Measurements from ENCODE around the gene NFATC2. TPM values are rescaled to one million over a fixed set of nuclear protein-coding genes. Genes with fewer than 3 reads are reported as not detected.

NFATC2 gene
- total and polyA plus RNA-seq, 2 experiments from 2014 or later, result 4.9 to 8.3 TPM

GRCh38 chr20:51392614-51393186 lies 149.8 kb downstream of the NFATC2 start:
- Histone ChIP-seq H3K9me2 (replicated peaks; ENCODE audit: insufficient read depth) (no peaks in the 10 kb centered on the region), H3K36me3 (replicated peaks; ENCODE audit: insufficient read depth, low read depth) (no peaks in the 10 kb centered on the region)
- WGBS (ENCODE audit: low lambda C conversion rate, missing lambda C conversion rate), result 81% methylated on average over 7 of the region's 7 CpGs

GRCh38 chr20:51391926-51392325 lies 150.6 kb downstream of the NFATC2 start:
- H3K27me3 ChIP-seq, result no peaks in the 10 kb centered on the region
- no peak overlapping the region for H3K4me2 ChIP-seq
- no peak overlapping the region for H2AFZ ChIP-seq
- H3K4me1 ChIP-seq (ENCODE audit: insufficient read depth), result no peaks in the 10 kb centered on the region
- no peaks in the 10 kb centered on the region for H3K36me3 ChIP-seq (replicated peaks; ENCODE audit: insufficient read depth, low read depth)
- H4K20me1 ChIP-seq (ENCODE audit: insufficient read depth, poor library complexity, severe bottlenecking), result no peaks in the 10 kb centered on the region
- DNase-seq (ENCODE audit: low spot score), result no peak
- no peaks in the 10 kb centered on the region for H3K9me3 ChIP-seq (ENCODE audit: low read depth)
- TF ChIP-seq CTCF (IDR thresholded peaks at IDR 0.05; ENCODE audit: poor library complexity) (no peak), EZH2 (IDR thresholded peaks at IDR 0.05; ENCODE audit: borderline replicate concordance) (no peak), EZH2phosphoT487 (IDR thresholded peaks at IDR 0.05; ENCODE audit: low read depth, severe bottlenecking, unreplicated experiment) (no peak)
- no peak overlapping the region for H3K27ac ChIP-seq
- no peak overlapping the region for H3K4me3 ChIP-seq
- 95% methylated on average over 1 of the region's 1 CpG for WGBS (ENCODE audit: low lambda C conversion rate, missing lambda C conversion rate)
- no peaks in the 10 kb centered on the region for H3K9me2 ChIP-seq (replicated peaks; ENCODE audit: insufficient read depth)
- no peaks in the 10 kb centered on the region for H3K79me2 ChIP-seq

More at GRCh38 chr20:51392614-51393186, 149.8 kb downstream of the NFATC2 start:
- no peak overlapping the region for H3K27ac ChIP-seq
- TF ChIP-seq CTCF (IDR thresholded peaks at IDR 0.05; ENCODE audit: poor library complexity), result no peak
- TF ChIP-seq EZH2phosphoT487 (IDR thresholded peaks at IDR 0.05; ENCODE audit: low read depth, severe bottlenecking, unreplicated experiment), result no peak
- TF ChIP-seq EZH2 (IDR thresholded peaks at IDR 0.05; ENCODE audit: borderline replicate concordance), result no peak
- H3K27me3 ChIP-seq, result no peaks in the 10 kb centered on the region
- no peaks in the 10 kb centered on the region for H4K20me1 ChIP-seq (ENCODE audit: insufficient read depth, poor library complexity, severe bottlenecking)
- H3K9me3 ChIP-seq (ENCODE audit: low read depth), result no peaks in the 10 kb centered on the region
- H3K4me3 ChIP-seq, result no peak overlapping the region
- no peaks in the 10 kb centered on the region for H3K79me2 ChIP-seq
- H3K4me1 ChIP-seq (ENCODE audit: insufficient read depth), result no peaks in the 10 kb centered on the region
- H2AFZ ChIP-seq, result no peak overlapping the region
- no peak overlapping the region for H3K4me2 ChIP-seq
- DNase-seq (ENCODE audit: low spot score), result no peak

- TF ChIP-seq EZH2phosphoT487 (IDR thresholded peaks at IDR 0.05; ENCODE audit: low read depth, severe bottlenecking, unreplicated experiment) (no peak), CTCF (IDR thresholded peaks at IDR 0.05; ENCODE audit: poor library complexity) (no peak), EZH2 (IDR thresholded peaks at IDR 0.05; ENCODE audit: borderline replicate concordance) (no peak)
- H4K20me1 ChIP-seq (ENCODE audit: insufficient read depth, poor library complexity, severe bottlenecking), result no peaks in the 10 kb centered on the region
- no peaks in the 10 kb centered on the region for H3K27me3 ChIP-seq
- no peak overlapping the region for H3K27ac ChIP-seq
- no peaks in the 10 kb centered on the region for H3K36me3 ChIP-seq (replicated peaks; ENCODE audit: insufficient read depth, low read depth)
- H3K4me3 ChIP-seq, result no peak overlapping the region
- H2AFZ ChIP-seq, result no peak overlapping the region
- H3K4me2 ChIP-seq, result no peak overlapping the region
- DNase-seq (ENCODE audit: low spot score), result no peak
- no peaks in the 10 kb centered on the region for H3K9me2 ChIP-seq (replicated peaks; ENCODE audit: insufficient read depth)
- no peaks in the 10 kb centered on the region for H3K79me2 ChIP-seq
- no peaks in the 10 kb centered on the region for H3K4me1 ChIP-seq (ENCODE audit: insufficient read depth)
- WGBS (ENCODE audit: low lambda C conversion rate, missing lambda C conversion rate), result 86% methylated on average over 11 of the region's 11 CpGs
- H3K9me3 ChIP-seq (ENCODE audit: low read depth), result no peaks in the 10 kb centered on the region
Observed at GRCh38 chr20:51389543-51390264, 152.8 kb downstream of the NFATC2 start.
